B cell (primary cell): ENCODE measurements around the gene HS3ST3A1. TPM values are rescaled to one million over a fixed set of nuclear protein-coding genes. Genes with fewer than 3 reads are reported as not detected.

Experiments
- ATAC-seq: fragments of 200-7000 bp; cut with Tn5 transposase; one replicate; pipeline ENCODE4 v1.10.0; 2021; ENCODE audit warnings: low read depth, mild to moderate bottlenecking, moderate number of reproducible peaks, moderate library complexity
- CTCF ChIA-PET: fragments of 350-600 bp; sonication (Branson Sonifier 250); formaldehyde crosslinking; loops from one replicate; lab custom pipeline; 2021; ENCODE audit warnings: antibody characterized with exemption, inconsistent platforms; lab: Charles Lee
- POLR2A ChIA-PET: fragments of 350-600 bp; sonication (Branson Sonifier 250); formaldehyde crosslinking; loops from one replicate; lab custom pipeline; 2021; ENCODE audit warnings: antibody characterized with exemption; lab: Charles Lee
- DNase-seq: peaks from one replicate; pipeline ENCODE4 v3.0.0; 2013
- H2AFZ ChIP-seq: 2 replicates; pipeline ENCODE4 v1.6.1; 2012; ENCODE audit warnings: mild to moderate bottlenecking, low read depth, low read length; ENCODE audit not compliant: insufficient read depth, poor library complexity, severe bottlenecking
- H3K27ac ChIP-seq, 2 donors: 1 replicate in 1 of 2; 2 replicates in 1 of 2; pipeline ENCODE4 v1.5.1; 2012 to 2013; ENCODE audit warnings: low read length in 2 of 2, mild to moderate bottlenecking in 2 of 2, moderate library complexity in 1 of 2
- H3K27me3 ChIP-seq, 4 experiments: fragments of 200-600 bp in 1 of 4; sonication (generic) in 1 of 4; replicated peaks in 1 of 4; 1 replicate in 2 of 4; 2 replicates in 2 of 4; pipeline versions ENCODE4 v1.6.1 to v1.7.0; 2013 to 2016; ENCODE audit warnings: low read length in 3 of 4, mild to moderate bottlenecking in 2 of 4, mixed read lengths in 1 of 4, moderate library complexity in 1 of 4; ENCODE audit not compliant: insufficient read depth in 4 of 4, control insufficient read depth in 3 of 4; ENCODE audit errors: control extremely low read depth in 1 of 4
- H3K36me3 ChIP-seq, 2 experiments: replicated peaks in 1 of 2; 1 replicate in 1 of 2; 2 replicates in 1 of 2; pipeline versions ENCODE4 v1.6.1 to v1.7.1; 2013; ENCODE audit warnings: low read length in 1 of 2; ENCODE audit not compliant: insufficient read depth in 2 of 2, control insufficient read depth in 1 of 2; ENCODE audit errors: control extremely low read depth in 1 of 2, extremely low read depth in 1 of 2
- H3K4me1 ChIP-seq, 2 donors: fragments of 200-600 bp in 1 of 2; sonication (generic) in 1 of 2; 1 replicate in 1 of 2; 2 replicates in 1 of 2; pipeline versions ENCODE4 v1.5.1 to v1.6.1; 2013 to 2017; ENCODE audit warnings: low read length in 2 of 2; ENCODE audit not compliant: control insufficient read depth in 2 of 2, insufficient read depth in 2 of 2
- H3K4me2 ChIP-seq: replicated peaks from 2 replicates; pipeline ENCODE3; 2012; ENCODE audit warnings: mild to moderate bottlenecking, low read depth, low read length; ENCODE audit not compliant: poor library complexity, severe bottlenecking
- H3K4me3 ChIP-seq, 5 experiments: fragments of 200-600 bp in 1 of 5; sonication (generic) in 1 of 5; 1 replicate in 3 of 5; 2 replicates in 2 of 5; pipeline versions ENCODE4 v1.5.1 to v1.7.0; 2011 to 2016; ENCODE audit warnings: low read length in 4 of 5, mild to moderate bottlenecking in 4 of 5, low read depth in 2 of 5, control low read depth in 1 of 5, moderate library complexity in 1 of 5; ENCODE audit not compliant: insufficient read depth in 1 of 5; ENCODE audit errors: control extremely low read depth in 1 of 5, extremely low read depth in 1 of 5
- H3K79me2 ChIP-seq: fragments of 200-600 bp; sonication (generic); one replicate; pipeline ENCODE4 v1.6.0; 2016; ENCODE audit warnings: low read length; ENCODE audit not compliant: control insufficient read depth, insufficient read depth
- H3K9ac ChIP-seq: fragments of 200-600 bp; sonication (generic); 2 replicates; pipeline ENCODE4 v1.6.1; 2017; ENCODE audit warnings: mild to moderate bottlenecking, low read length, moderate library complexity
- H3K9me3 ChIP-seq, 3 donors: one replicate each; pipeline versions ENCODE4 v1.6.1 to v1.7.1; 2013; ENCODE audit warnings: low read length in 2 of 3; ENCODE audit not compliant: control insufficient read depth in 2 of 3, insufficient read depth in 1 of 3; ENCODE audit errors: control extremely low read depth in 1 of 3
- H4K20me1 ChIP-seq: 2 replicates; pipeline ENCODE4 v1.6.0; 2012; ENCODE audit warnings: mild to moderate bottlenecking, low read length; ENCODE audit not compliant: insufficient read depth, control insufficient read depth, poor library complexity, severe bottlenecking
- H3K27ac Mint-ChIP-seq: one replicate; pipeline ENCODE4 v1.8.0; 2021; ENCODE audit warnings: mixed read lengths
- H3K27me3 Mint-ChIP-seq: one replicate; pipeline ENCODE4 v1.8.0; 2021; ENCODE audit warnings: mixed read lengths
- H3K4me1 Mint-ChIP-seq: one replicate; pipeline ENCODE4 v1.8.0; 2021; ENCODE audit warnings: mixed read lengths
- H3K4me3 Mint-ChIP-seq: one replicate; pipeline ENCODE4 v1.8.0; 2021; ENCODE audit warnings: mixed read lengths
- H3K9me3 Mint-ChIP-seq: one replicate; pipeline ENCODE4 v1.8.0; 2022; ENCODE audit warnings: mixed read lengths; ENCODE audit not compliant: insufficient read depth
- EZH2 ChIP-seq: IDR thresholded peaks from 2 replicates; pipeline ENCODE4 v1.6.1; 2012; ENCODE audit warnings: borderline replicate concordance, low read depth, mild to moderate bottlenecking, moderate library complexity, low read length; ENCODE audit not compliant: insufficient read depth, poor library complexity, severe bottlenecking
- WGBS: methylation state at CpG from one replicate; pipeline ENCODE4 v1.1.5; 2013; ENCODE audit warnings: missing lambda C conversion rate; ENCODE audit not compliant: insufficient coverage; 5-methylcytosine and 5-hydroxymethylcytosine counted together
- intact Hi-C: fragments of 100-400 bp; cut with micrococcal nuclease; formaldehyde crosslinking; loops from one replicate; pipeline ENCODE4 v1.10.0; 2022
- polyA plus RNA-seq: library from polyadenylated mRNA; depleted of rRNA; stranded (reverse); fragments of >200 nt; gene quantifications from 2 replicates; pipeline ENCODE4 v1.2.3, GENCODE V29; 2012
- total RNA-seq, 2 donors: library from RNA; stranded (reverse); fragments of 120-200 nt in 1 of 2; gene quantifications; 1 replicate in 1 of 2; 2 replicates in 1 of 2; pipeline versions ENCODE4 v1.2.3 to v1.2.4, GENCODE V29; 2013 to 2022
- TF ChIP-seq, protein P1 (sequence below): fragments of 200-600 bp; IDR thresholded peaks from one replicate; pipeline ENCODE4 v1.8.0; 2022; ENCODE audit warnings: antibody characterized with exemption, mild to moderate bottlenecking

The HS3ST3A1 gene
- total and polyA plus RNA-seq, 2 donors (not counting 1 experiment from before 2014, with no cell fraction given), result 0.17 to 0.75 TPM

GRCh38 chr17:13546851-13547250, 54.9 kb downstream of the HS3ST3A1 start:
- Histone ChIP-seq H3K79me2 (no peaks in the 10 kb centered on the region), H3K27me3 (no peaks in the 10 kb centered on the region), H3K36me3 (no peaks in the 10 kb centered on the region), H3K9me3 (peaks cover 0 to 14% (median 0%) of the 10 kb centered on the region in 3 donors), H3K27ac (no peak overlapping the region), H3K4me3 (no peak overlapping the region), H3K4me2 (no peak overlapping the region), H3K9ac (no peak overlapping the region), H2AFZ (no peak overlapping the region), H4K20me1 (no peaks in the 10 kb centered on the region), H3K4me1 (no peaks in the 10 kb centered on the region)
- Mint-ChIP-seq H3K4me1 (no peaks in the 10 kb centered on the region), H3K27ac (no peak overlapping the region), H3K27me3 (peaks cover 7% of the 10 kb centered on the region), H3K4me3 (no peak overlapping the region), H3K9me3 (peaks cover 2% of the 10 kb centered on the region)
- ATAC-seq, result no peak
- ChIA-PET POLR2A (no interaction called here), CTCF (no interaction called here)
- TF ChIP-seq EZH2, result no peak
- TF ChIP-seq, protein P1, sequence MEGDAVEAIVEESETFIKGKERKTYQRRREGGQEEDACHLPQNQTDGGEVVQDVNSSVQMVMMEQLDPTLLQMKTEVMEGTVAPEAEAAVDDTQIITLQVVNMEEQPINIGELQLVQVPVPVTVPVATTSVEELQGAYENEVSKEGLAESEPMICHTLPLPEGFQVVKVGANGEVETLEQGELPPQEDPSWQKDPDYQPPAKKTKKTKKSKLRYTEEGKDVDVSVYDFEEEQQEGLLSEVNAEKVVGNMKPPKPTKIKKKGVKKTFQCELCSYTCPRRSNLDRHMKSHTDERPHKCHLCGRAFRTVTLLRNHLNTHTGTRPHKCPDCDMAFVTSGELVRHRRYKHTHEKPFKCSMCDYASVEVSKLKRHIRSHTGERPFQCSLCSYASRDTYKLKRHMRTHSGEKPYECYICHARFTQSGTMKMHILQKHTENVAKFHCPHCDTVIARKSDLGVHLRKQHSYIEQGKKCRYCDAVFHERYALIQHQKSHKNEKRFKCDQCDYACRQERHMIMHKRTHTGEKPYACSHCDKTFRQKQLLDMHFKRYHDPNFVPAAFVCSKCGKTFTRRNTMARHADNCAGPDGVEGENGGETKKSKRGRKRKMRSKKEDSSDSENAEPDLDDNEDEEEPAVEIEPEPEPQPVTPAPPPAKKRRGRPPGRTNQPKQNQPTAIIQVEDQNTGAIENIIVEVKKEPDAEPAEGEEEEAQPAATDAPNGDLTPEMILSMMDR, result no peak
- intact Hi-C loops, result no loop called here
- WGBS, result 100% methylated on average over 1 of the region's 2 CpGs
- no peak for DNase-seq

DNA sequence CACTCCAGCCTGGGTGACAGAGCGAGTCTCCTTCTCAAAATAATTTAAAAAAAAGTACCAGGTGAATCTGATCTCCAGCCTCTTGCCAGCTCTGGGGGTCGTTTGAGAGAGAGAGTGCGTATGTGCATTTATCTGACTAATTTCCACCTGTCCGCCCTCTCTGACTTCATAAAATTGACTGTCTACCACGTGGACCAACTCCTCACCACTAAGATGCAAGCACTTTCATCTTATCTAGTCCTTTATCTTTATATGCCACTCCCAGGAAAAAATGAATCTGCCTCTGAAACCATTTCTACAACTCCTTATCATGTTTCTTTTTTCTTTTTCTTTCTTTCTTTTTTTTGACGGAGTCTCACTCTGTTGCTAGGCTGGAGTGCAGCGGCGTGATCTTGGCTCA, 55.8 kb downstream of the HS3ST3A1 start:
- WGBS, result 77% methylated on average over 7 of the region's 8 CpGs
- H3K4me1 ChIP-seq, result no peaks in the 10 kb centered on the region
- peaks cover 0 to 14% (median 0%) of the 10 kb centered on the region in 3 donors for H3K9me3 ChIP-seq
- H3K27me3 Mint-ChIP-seq, result peaks cover 7% of the 10 kb centered on the region
- intact Hi-C loops, result no loop called here
- no peak overlapping the region for H3K9ac ChIP-seq
- DNase-seq (no peak), ATAC-seq (no peak)
- no peak overlapping the region for H3K4me2 ChIP-seq
- TF ChIP-seq, protein P1, result no peak
- TF ChIP-seq EZH2, result no peak
- peaks cover 2% of the 10 kb centered on the region for H3K9me3 Mint-ChIP-seq
- no peaks in the 10 kb centered on the region for H3K79me2 ChIP-seq
- H2AFZ ChIP-seq, result no peak overlapping the region
- H3K27ac ChIP-seq, result no peak overlapping the region
- ChIA-PET POLR2A (no interaction called here), CTCF (no interaction called here)
- no peaks in the 10 kb centered on the region for H3K4me1 Mint-ChIP-seq
- no peak overlapping the region for H3K4me3 ChIP-seq
- H4K20me1 ChIP-seq, result no peaks in the 10 kb centered on the region
- no peaks in the 10 kb centered on the region for H3K27me3 ChIP-seq
- no peak overlapping the region for H3K27ac Mint-ChIP-seq
- no peak overlapping the region for H3K4me3 Mint-ChIP-seq
- no peaks in the 10 kb centered on the region for H3K36me3 ChIP-seq
